GM19240 (cell line): ENCODE measurements around the gene SCGB1A1.

Experiments
- DNase-seq: peaks from one replicate; pipeline ENCODE4 v3.0.0; 2011; ENCODE audit warnings: low spot score; ENCODE audit not compliant: insufficient read length

SCGB1A1 gene

GRCh38 chr11:62398011-62398994 lies 20.5 kb upstream of the SCGB1A1 start:
- DNase-seq, result no peak

- DNase-seq, result no peak
These were observed 19.5 kb upstream of the SCGB1A1 start for GRCh38 chr11:62399172-62399877.

GRCh38 chr11:62399878-62400266 lies 19.0 kb upstream of the SCGB1A1 start:
- DNase-seq, result no peak

GRCh38 chr11:62400281-62400680 lies 18.6 kb upstream of the SCGB1A1 start:
- no peak for DNase-seq

- no peak for DNase-seq
These were observed 18.1 kb upstream of the SCGB1A1 start for GRCh38 chr11:62400760-62401159.

- DNase-seq, result no peak
These were observed 17.5 kb upstream of the SCGB1A1 start for GRCh38 chr11:62401356-62401755.

GRCh38 chr11:62401811-62402210 lies 17.0 kb upstream of the SCGB1A1 start:
- DNase-seq, result no peak

- no peak for DNase-seq
These were observed 16.4 kb upstream of the SCGB1A1 start for GRCh38 chr11:62402226-62402959.

GRCh38 chr11:62402960-62403730 lies 15.7 kb upstream of the SCGB1A1 start:
- no peak for DNase-seq

GRCh38 chr11:62404435-62404834 lies 14.4 kb upstream of the SCGB1A1 start:
- no peak for DNase-seq

- DNase-seq, result no peak
These were observed 13.9 kb upstream of the SCGB1A1 start for GRCh38 chr11:62404901-62405300.

GRCh38 chr11:62406034-62406433 lies 12.8 kb upstream of the SCGB1A1 start:
- no peak for DNase-seq

- no peak for DNase-seq
These were observed 9.0 kb upstream of the SCGB1A1 start for GRCh38 chr11:62409831-62410230.

GRCh38 chr11:62410972-62411371 lies 7.9 kb upstream of the SCGB1A1 start:
- DNase-seq, result no peak

GRCh38 chr11:62411524-62411923 lies 7.3 kb upstream of the SCGB1A1 start:
- DNase-seq, result no peak

GRCh38 chr11:62413060-62413696 lies 5.7 kb upstream of the SCGB1A1 start:
- no peak for DNase-seq

GRCh38 chr11:62416596-62416995 lies 2.2 kb upstream of the SCGB1A1 start:
- no peak for DNase-seq

- no peak for DNase-seq
These were observed 697 bp upstream of the SCGB1A1 start for GRCh38 chr11:62418136-62418535.

GRCh38 chr11:62419314-62419929 lies 589 bp downstream of the SCGB1A1 start:
- no peak for DNase-seq

- no peak for DNase-seq
These were observed 1.1 kb downstream of the SCGB1A1 start for GRCh38 chr11:62419943-62420342.
